ENCODE data around the gene ZCWPW1.

Gene ZCWPW1

DNA sequence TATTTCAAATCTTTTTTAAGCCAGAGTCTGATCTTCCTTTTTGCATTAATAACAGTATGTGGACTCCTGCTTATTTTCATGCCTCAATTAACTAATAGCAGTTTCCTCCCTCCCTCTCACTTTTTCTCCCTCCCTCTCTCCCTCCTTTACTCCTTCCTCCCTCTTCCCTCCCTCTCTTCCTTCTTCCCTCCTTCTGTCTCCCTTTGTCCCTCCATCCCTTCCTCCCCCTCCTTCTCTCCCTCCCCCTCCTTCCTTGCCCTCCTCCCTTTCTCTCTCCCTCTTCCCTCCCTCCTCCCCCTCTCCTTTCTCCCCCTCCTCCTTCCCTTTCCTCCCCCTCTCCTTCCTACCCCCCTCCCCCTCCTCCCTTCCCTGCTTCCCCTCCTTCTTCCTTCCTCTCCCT, 2.0 kb downstream of the ZCWPW1 start:
- Histone ChIP-seq H3K4me1 (ENCODE audit: insufficient read depth, poor library complexity, severe bottlenecking) (no peaks in the 10 kb centered on the region), H3K4me3 (ENCODE audit: severe bottlenecking) (no peak overlapping the region), H3K27ac (ENCODE audit: poor library complexity, severe bottlenecking) (no peak overlapping the region), H3K27me3 (ENCODE audit: insufficient read depth, poor library complexity, severe bottlenecking) (no peaks in the 10 kb centered on the region), H3K36me3 (ENCODE audit: low read depth) (no peaks in the 10 kb centered on the region; the same call in none of the 2 replicates), H3K9me3 (ENCODE audit: severe bottlenecking) (no peaks in the 10 kb centered on the region)
- DNase-seq (ENCODE audit: low spot score) (no peak), ATAC-seq (ENCODE audit: low read depth) (no peak)
- TF ChIP-seq, protein P1, sequence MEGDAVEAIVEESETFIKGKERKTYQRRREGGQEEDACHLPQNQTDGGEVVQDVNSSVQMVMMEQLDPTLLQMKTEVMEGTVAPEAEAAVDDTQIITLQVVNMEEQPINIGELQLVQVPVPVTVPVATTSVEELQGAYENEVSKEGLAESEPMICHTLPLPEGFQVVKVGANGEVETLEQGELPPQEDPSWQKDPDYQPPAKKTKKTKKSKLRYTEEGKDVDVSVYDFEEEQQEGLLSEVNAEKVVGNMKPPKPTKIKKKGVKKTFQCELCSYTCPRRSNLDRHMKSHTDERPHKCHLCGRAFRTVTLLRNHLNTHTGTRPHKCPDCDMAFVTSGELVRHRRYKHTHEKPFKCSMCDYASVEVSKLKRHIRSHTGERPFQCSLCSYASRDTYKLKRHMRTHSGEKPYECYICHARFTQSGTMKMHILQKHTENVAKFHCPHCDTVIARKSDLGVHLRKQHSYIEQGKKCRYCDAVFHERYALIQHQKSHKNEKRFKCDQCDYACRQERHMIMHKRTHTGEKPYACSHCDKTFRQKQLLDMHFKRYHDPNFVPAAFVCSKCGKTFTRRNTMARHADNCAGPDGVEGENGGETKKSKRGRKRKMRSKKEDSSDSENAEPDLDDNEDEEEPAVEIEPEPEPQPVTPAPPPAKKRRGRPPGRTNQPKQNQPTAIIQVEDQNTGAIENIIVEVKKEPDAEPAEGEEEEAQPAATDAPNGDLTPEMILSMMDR (IDR thresholded peaks at IDR 0.05; ENCODE audit: poor library complexity, severe bottlenecking): no peak

DNA sequence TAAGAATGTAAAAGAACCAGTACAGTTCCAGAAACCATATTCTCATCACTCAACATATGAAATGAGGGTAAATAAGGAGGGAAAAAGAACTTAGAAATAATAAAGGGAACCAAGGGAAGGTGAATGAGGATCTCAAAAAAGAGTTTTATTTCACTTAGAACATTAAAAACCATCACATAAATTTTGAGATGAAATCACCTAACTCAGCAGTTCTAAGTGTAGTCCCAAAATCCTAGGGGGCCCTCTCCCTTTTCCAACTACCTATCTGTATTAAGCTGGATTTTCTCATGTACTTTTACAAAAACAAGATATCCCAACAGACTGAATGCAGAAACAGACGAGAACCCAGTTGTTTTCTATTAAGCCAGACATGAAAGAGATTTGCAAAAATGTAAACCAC, 3.2 kb downstream of the ZCWPW1 start:
- H3K27me3 ChIP-seq (ENCODE audit: insufficient read depth, poor library complexity, severe bottlenecking): no peaks in the 10 kb centered on the region
- ATAC-seq (ENCODE audit: low read depth): no peak
- no peaks in the 10 kb centered on the region for H3K36me3 ChIP-seq (ENCODE audit: low read depth)
- TF ChIP-seq, protein P1 (IDR thresholded peaks at IDR 0.05; ENCODE audit: poor library complexity, severe bottlenecking): no peak
- H3K4me3 ChIP-seq (ENCODE audit: severe bottlenecking): no peak overlapping the region
- no peaks in the 10 kb centered on the region for H3K9me3 ChIP-seq (ENCODE audit: severe bottlenecking)
- no peak overlapping the region for H3K27ac ChIP-seq (ENCODE audit: poor library complexity, severe bottlenecking)
- no peaks in the 10 kb centered on the region for H3K4me1 ChIP-seq (ENCODE audit: insufficient read depth, poor library complexity, severe bottlenecking)
- DNase-seq (ENCODE audit: low spot score): no peak

DNA sequence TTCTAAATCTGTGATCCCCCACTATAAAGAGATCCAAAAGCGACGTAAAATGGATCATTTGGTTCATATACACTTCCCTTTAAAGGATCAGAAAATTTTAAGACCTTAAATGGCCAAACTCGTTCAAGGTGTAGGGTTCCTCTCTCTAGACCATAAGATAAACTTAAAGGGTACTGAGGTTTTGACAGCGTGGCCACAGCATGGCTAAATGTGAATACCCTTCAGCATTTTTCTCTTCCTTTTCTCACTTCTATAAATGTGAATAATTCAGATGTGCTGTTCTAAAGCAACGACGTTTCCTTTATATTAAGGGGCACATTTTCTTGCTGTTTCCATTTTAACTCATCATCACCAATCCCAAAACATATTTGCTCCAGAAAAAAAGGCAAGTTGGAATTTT, 5.2 kb downstream of the ZCWPW1 start:
- no peak for DNase-seq (ENCODE audit: low spot score)
- H3K4me1 ChIP-seq (ENCODE audit: insufficient read depth, poor library complexity, severe bottlenecking): no peaks in the 10 kb centered on the region
- H3K4me3 ChIP-seq (ENCODE audit: severe bottlenecking): no peak overlapping the region
- H3K9me3 ChIP-seq (ENCODE audit: severe bottlenecking): no peaks in the 10 kb centered on the region
- no peaks in the 10 kb centered on the region for H3K27me3 ChIP-seq (ENCODE audit: insufficient read depth, poor library complexity, severe bottlenecking)
- TF ChIP-seq, protein P1 (IDR thresholded peaks at IDR 0.05; ENCODE audit: poor library complexity, severe bottlenecking): no peak
- no peak for ATAC-seq (ENCODE audit: low read depth)
- no peaks in the 10 kb centered on the region for H3K36me3 ChIP-seq (ENCODE audit: low read depth)
- H3K27ac ChIP-seq (ENCODE audit: poor library complexity, severe bottlenecking): no peak overlapping the region

DNA sequence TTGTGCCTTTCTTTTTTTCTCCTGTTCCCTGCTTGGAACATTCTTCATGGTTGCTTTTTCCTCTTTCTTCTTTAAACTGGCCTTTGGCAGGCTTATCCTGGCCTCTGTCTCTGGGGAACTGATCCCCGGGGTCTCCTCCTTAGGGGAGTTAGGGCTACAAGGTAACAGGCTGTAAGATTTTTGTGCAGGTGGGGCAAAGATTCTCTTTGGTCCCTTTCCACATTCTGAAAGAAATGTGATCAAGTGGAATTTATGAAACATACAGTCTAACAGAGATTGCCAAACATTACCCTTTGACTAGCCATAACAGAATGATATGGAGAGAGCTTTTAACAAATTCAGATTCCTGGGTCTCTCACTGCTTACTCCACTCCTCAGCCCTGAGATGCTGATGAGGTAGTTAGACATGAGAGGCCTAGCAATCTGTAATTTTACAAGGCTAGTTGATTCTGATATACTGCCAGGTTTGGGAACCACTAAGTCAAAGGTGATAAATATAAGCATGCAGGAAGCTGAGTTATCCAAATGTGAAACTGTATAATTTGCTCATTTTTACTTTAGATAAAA, 8.8 kb downstream of the ZCWPW1 start:
- Histone ChIP-seq H3K4me3 (ENCODE audit: severe bottlenecking) (no peak overlapping the region), H3K27me3 (ENCODE audit: insufficient read depth, poor library complexity, severe bottlenecking) (no peaks in the 10 kb centered on the region), H3K36me3 (ENCODE audit: low read depth) (no peaks in the 10 kb centered on the region), H3K27ac (ENCODE audit: poor library complexity, severe bottlenecking) (no peak overlapping the region), H3K9me3 (ENCODE audit: severe bottlenecking) (no peaks in the 10 kb centered on the region), H3K4me1 (ENCODE audit: insufficient read depth, poor library complexity, severe bottlenecking) (no peaks in the 10 kb centered on the region)
- ATAC-seq (ENCODE audit: low read depth) (no peak), DNase-seq (ENCODE audit: low spot score) (no peak)
- TF ChIP-seq, protein P1 (IDR thresholded peaks at IDR 0.05; ENCODE audit: poor library complexity, severe bottlenecking): no peak

DNA sequence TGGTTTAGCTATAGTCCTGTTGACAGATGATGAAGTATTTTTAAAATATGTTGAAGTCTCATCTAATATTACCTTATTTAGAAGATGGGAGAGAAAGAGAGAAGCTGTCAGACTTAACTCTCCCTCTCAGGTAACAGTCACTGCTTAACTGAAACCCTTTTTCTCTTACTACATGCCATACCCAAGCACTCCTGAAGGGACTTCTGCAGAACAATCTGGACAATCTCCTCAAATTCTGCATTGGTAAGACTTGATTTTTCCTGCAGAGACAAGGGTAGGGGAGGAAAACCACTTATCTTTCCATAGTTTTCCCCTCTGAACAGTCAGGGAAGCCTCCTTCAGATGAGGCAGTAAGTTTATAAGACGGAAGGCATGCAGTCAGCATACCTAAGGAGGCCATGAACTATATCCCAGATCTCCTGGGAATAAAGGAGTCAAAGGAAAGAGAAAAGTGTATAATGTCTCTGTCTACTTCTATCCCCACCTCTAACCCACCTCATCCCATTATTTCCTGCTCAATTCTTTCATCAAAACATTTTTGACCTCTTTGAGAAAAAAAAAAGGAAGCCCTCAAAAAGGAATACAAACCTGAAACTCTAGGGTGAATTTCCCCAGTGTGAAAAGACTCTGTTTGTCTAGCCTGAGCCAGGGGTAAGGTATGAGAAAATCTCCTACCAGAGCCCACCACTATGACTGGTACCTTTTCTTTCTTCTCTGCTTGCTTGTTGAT, 9.4 kb downstream of the ZCWPW1 start:
- H3K4me3 ChIP-seq (ENCODE audit: severe bottlenecking): no peak overlapping the region
- H3K36me3 ChIP-seq (ENCODE audit: low read depth): no peaks in the 10 kb centered on the region
- TF ChIP-seq, protein P1 (IDR thresholded peaks at IDR 0.05; ENCODE audit: poor library complexity, severe bottlenecking): no peak
- H3K9me3 ChIP-seq (ENCODE audit: severe bottlenecking): no peaks in the 10 kb centered on the region
- ATAC-seq (ENCODE audit: low read depth): no peak
- no peaks in the 10 kb centered on the region for H3K4me1 ChIP-seq (ENCODE audit: insufficient read depth, poor library complexity, severe bottlenecking)
- no peak for DNase-seq (ENCODE audit: low spot score)
- no peaks in the 10 kb centered on the region for H3K27me3 ChIP-seq (ENCODE audit: insufficient read depth, poor library complexity, severe bottlenecking)
- H3K27ac ChIP-seq (ENCODE audit: poor library complexity, severe bottlenecking): no peak overlapping the region

Measured in RWPE2 (cell line).